ENCODE data around the gene BCL3. TPM values are rescaled to one million over a fixed set of nuclear protein-coding genes. Genes with fewer than 3 reads are reported as not detected.

BCL3 gene
- total and polyA plus RNA-seq, 2 of the 4 experiments (the other 2 are of a cell fraction): 1.6 to 26.0 TPM

DNA sequence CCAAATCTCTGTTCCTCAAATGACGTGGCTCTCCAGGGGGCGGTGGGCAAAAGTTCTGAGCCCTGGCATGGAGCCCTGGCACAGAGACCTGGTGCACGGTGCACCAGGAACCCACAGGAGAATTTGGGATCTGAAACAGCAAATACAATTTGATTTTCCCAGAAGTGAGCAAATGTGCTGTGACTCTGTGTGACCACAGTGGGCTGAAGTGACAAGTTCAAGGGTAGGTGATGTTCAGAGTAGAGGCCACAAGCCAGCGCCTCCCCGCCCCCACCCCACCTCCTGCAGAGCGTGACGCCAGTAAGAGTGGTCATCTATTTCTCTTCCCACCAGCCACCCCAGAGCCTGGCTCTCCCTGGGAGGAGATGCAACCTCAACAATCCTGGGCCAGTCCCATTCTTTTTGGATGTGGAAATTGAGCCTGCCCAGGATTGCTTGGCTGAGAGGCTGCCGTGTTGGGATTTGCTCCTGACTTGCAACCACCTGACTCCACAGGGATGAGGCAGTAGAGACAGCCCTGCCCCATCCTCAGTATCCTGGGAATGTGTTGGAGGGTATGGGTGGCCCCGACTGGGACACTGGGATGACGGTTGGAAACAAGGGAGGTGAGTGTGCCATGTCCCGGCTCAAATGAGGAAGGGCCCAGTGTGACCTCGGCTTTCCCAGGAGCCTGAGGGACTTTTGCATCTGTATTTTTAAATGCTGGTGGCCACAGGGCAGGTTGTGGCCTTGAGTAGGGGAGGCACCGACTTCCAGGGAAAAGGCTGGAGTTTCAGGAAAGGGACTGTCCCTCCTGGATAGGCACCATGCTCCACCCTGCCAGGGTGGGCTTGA lies 11.1 kb upstream of the BCL3 start:
- H4K91ac ChIP-seq (ENCODE audit: insufficient read depth, low read depth, low read length): peak overlapping the region; percentile 42
- H2AK5ac ChIP-seq (ENCODE audit: low read depth, low read length): peak overlapping the region; percentile 86
- no TSS peak for BruUV-seq (replicated peaks)
- peaks cover 0 to under 1% of the 10 kb centered on the region in 2 experiments; a peak in 1 of 4 replicates for H3K79me1 ChIP-seq (ENCODE audit: low read depth in 1 of 2, low read length in 2 of 2)
- no peaks in the 10 kb centered on the region for H4K20me1 ChIP-seq (ENCODE audit: insufficient read depth, low read length)
- WGBS, 2 experiments (ENCODE audit: extremely low coverage in 2 of 2, insufficient read length in 1 of 2): 80% methylated on average over 1 of the region's 13 CpGs; no CpG with 5 or more reads in 1 of the 2 experiments
- H2BK20ac ChIP-seq (ENCODE audit: low read depth, low read length): peak overlapping the region; percentile 55
- H2BK15ac ChIP-seq (ENCODE audit: low read depth, low read length): peak overlapping the region; percentile 79; the same call in 2 of the 3 replicates
- H4K5ac ChIP-seq (ENCODE audit: low read depth, low read length): peak overlapping the region; percentile 36; the same call in 1 of the 2 replicates
- no peak overlapping the region for H3K9ac ChIP-seq (ENCODE audit: low read depth, low read length)
- peaks cover 23% of the 10 kb centered on the region for H3K4me1 ChIP-seq (ENCODE audit: control insufficient read depth, insufficient read depth, low read length)
- POLR2A ChIA-PET (ENCODE audit: unreplicated experiment): no interaction called here
- CTCF ChIA-PET: interaction anchor here (0.6 kb wide), 1 partner anchor 28 kb away, joined by 3 read pairs; no protein-coding TSS in a partner anchor
- in situ Hi-C loops (cut with MboI; ENCODE audit: low sequenced_read_pairs) (no loop called here), intact Hi-C loops (cut with micrococcal nuclease) (no loop called here), dilution Hi-C loops (cut with HindIII; ENCODE audit: low sequenced_read_pairs, unreplicated experiment) (no loop called here)
- H3K9me3 ChIP-seq (ENCODE audit: control insufficient read depth, insufficient read depth, low read length): no peaks in the 10 kb centered on the region
- peak overlapping the region; percentile 1 for H2AFZ ChIP-seq (replicated peaks; ENCODE audit: low read length, poor library complexity)
- H3K9me1 ChIP-seq (ENCODE audit: insufficient read depth, low read length): peaks cover 3% of the 10 kb centered on the region
- H3K56ac ChIP-seq (ENCODE audit: extremely low read depth, insufficient read depth, low read length): no peak overlapping the region
- DNase-seq: peak; percentile 55
- H3K23ac ChIP-seq (ENCODE audit: low read depth, low read length): 0 out of 2 replicates have a peak overlapping the region, but pooled peaks have one; percentile 24
- peak overlapping the region; percentile 47 for H2BK120ac ChIP-seq (ENCODE audit: low read depth, low read length)
- H2AK9ac ChIP-seq (replicated peaks; ENCODE audit: low read depth, low read length, poor library complexity): peak overlapping the region; percentile 45
- no peaks in the 10 kb centered on the region for H3K27me3 ChIP-seq (ENCODE audit: control insufficient read depth, insufficient read depth, low read length)
- peak overlapping the region; percentile 39 for H2BK5ac ChIP-seq (ENCODE audit: low read depth, low read length, poor library complexity, severe bottlenecking)
- no peak for TF ChIP-seq CHD1 (IDR thresholded peaks at IDR 0.05; ENCODE audit: low read depth, low read length)
- TF ChIP-seq MAFK (IDR thresholded peaks at IDR 0.05; ENCODE audit: low read depth, low read length): no peak
- TF ChIP-seq SMC3 (IDR thresholded peaks at IDR 0.05; ENCODE audit: low read depth, low read length): no peak
- TF ChIP-seq, protein P1, sequence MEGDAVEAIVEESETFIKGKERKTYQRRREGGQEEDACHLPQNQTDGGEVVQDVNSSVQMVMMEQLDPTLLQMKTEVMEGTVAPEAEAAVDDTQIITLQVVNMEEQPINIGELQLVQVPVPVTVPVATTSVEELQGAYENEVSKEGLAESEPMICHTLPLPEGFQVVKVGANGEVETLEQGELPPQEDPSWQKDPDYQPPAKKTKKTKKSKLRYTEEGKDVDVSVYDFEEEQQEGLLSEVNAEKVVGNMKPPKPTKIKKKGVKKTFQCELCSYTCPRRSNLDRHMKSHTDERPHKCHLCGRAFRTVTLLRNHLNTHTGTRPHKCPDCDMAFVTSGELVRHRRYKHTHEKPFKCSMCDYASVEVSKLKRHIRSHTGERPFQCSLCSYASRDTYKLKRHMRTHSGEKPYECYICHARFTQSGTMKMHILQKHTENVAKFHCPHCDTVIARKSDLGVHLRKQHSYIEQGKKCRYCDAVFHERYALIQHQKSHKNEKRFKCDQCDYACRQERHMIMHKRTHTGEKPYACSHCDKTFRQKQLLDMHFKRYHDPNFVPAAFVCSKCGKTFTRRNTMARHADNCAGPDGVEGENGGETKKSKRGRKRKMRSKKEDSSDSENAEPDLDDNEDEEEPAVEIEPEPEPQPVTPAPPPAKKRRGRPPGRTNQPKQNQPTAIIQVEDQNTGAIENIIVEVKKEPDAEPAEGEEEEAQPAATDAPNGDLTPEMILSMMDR (conservative IDR thresholded peaks at IDR 0.05; ENCODE audit: low read depth, low read length): no peak
- H3K4me2 ChIP-seq (ENCODE audit: low read depth, low read length): no peak overlapping the region
- peak overlapping the region; percentile 83 for H3K4ac ChIP-seq (ENCODE audit: low read depth, low read length)
- H3K18ac ChIP-seq (ENCODE audit: low read depth, low read length): peak overlapping the region; percentile 46; the same call in 1 of the 2 replicates
- H4K8ac ChIP-seq (ENCODE audit: low read depth in 2 of 2, low read length in 2 of 2): peak overlapping the region; percentile 20 to 52; a peak in 1 of 4 replicates
- no peak for ATAC-seq (ENCODE audit: low read depth)
- H3K4me3 ChIP-seq (ENCODE audit: insufficient read depth, low read depth, low read length): no peak overlapping the region
- peak overlapping the region; percentile 27; the same call in 1 of the 2 replicates for H3K27ac ChIP-seq (ENCODE audit: insufficient read depth, low read length)
- H3K36me3 ChIP-seq (ENCODE audit: control insufficient read depth, insufficient read depth, low read length): no peaks in the 10 kb centered on the region
- peak overlapping the region; percentile 39; the same call in 1 of the 2 replicates for H3K14ac ChIP-seq (replicated peaks; ENCODE audit: low read depth, low read length)
